GM21381 (cell line): ENCODE measurements around the gene FAM76B.
A peak's percentile ranks its signal among the peaks of the same experiment; 100 is the strongest.

ENCODE experiments used
- ATAC-seq: cut with Tn5 transposase; IDR thresholded peaks from one replicate; pipeline ENCODE4 v1.9.1; 2021; ENCODE audit warnings: mild to moderate bottlenecking, moderate library complexity; ENCODE audit not compliant: unreplicated experiment

The FAM76B gene

DNA sequence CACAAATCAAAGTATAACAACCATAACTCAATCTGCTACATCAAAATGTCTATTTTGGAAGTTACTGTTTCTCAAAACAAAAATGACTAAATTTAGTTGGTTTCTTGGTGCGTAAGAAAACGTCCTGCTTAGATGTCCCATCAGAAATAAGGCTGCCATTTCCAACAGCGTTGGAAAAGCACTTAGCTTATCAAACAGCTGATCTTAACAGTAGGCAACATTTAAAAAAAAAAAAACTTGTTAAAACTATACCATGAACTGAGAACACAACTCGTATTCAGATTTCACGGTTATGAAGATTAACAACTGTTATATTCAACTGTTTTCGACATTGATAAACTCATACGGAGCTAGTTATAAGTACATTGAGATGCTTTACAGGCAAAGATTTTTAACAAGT is 3.1 kb upstream of the FAM76B start:
- no peak for ATAC-seq

DNA sequence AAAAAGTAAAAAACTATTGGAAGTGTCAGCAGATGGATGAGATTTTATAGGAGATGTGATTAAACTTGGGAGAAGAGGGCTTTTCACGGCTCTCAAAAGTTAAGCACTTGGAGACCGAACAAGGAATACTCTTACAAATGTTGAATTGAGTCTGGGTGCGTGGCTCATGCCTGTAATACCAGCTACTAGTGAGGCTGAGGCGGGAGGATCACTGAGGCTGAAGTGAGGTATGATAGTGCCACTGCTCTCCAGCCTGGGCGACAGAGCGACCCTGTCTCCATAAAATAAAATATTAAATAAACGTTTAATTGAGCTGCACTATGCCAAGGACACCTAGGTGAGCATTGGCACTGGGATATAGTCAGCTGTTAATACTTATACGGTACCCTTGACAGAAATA is 2.6 kb upstream of the FAM76B start:
- no peak for ATAC-seq

DNA sequence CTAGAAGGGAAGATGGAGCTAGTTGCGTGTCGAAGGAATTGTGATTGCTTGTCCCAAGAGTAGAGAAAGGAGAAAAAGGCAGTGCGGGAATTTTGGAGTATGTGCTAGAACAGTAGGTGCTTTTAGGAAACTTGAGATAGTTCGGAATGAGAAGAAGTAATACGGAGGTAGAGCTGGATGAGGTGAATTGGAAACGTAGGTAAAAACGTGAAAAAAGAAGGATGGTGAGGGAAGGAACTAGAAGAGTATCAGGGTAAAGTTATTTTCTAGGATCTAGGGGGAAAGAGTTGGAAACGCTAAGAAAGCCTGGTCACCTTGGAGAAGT is 2.1 kb upstream of the FAM76B start:
- no peak for ATAC-seq

DNA sequence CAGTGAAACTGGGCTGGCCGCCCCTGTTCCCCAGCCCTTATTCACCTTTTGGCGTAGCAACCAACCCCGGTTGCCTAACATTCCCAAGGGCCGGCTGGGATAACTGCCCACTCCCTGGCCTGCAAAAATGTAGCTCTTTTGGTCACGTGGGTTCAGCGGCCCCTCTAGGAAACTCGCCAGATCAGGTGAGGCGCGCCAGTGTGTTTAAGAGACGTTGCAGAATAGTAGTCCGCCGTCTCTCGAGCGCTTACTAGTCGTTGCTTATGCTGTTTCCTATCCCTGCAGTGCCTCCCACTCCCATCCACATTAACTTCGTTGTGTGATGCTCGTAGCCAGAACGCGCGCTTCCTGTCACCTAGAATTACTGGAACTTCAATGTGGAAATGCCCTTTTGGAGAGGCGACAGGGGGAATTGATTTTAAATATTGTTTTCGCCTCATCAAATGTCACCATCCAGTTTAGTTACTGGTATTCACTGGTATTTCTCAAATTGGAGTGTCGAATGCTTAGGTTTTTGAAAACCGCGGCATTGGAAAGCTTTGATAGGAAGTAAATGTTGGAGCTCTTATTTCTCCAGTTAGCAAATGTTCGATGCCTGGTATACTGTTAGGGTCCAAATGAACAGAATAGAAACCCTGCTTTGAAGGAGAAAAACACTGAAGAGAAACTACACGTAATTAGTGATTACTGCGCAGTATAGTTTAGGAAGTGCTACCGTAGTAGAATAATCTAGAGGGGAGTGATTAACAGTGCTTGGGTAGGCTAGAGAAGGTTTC is 1.5 kb upstream of the FAM76B start:
- no peak for ATAC-seq

DNA sequence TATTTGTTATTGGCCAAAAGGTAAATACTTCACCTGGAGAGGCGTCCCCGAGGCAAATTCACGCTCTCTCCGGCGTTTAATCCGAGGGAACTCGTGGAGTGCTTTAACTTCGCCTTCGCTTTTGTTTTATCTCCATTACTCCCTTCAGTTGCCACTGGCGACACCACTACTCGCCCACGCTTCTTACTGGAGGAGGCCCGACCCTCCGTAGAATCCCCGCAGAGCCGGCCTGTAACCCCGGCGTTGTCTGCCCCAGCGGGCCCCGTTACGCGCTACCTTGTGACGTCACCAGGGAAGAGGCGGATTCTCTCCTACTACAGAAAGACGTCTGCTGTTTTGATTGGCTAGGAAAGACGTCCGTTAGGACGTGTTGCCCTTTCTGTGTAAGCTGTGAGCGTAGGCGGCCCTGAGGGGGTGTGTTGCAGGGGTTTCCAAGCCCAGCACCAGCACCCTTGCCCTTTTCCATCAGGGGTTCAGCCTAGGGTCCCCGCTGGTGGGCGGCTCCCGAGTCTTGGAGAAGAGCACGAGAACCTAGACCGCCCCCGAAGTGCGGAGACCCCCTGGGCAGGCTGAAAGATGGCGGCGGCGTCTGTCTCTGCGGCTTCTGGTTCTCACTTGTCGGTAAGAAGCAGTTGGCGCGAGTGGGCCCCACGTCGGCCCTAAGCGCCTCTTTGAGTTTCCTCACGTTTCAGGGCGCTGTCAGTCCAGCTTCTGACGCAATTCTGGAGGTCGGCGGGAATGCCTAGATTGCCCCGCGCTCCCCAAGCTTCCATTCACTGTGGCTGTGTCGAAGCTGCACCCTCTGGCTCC is 746 bp upstream of the FAM76B start, which contains the start of gene CEP57:
TSS of gene CEP57 (plus strand) at position 376 of the 810 bp plus-strand sequence. CDS start at position 577, 201 bp downstream.
- ATAC-seq = peak; percentile 69

DNA sequence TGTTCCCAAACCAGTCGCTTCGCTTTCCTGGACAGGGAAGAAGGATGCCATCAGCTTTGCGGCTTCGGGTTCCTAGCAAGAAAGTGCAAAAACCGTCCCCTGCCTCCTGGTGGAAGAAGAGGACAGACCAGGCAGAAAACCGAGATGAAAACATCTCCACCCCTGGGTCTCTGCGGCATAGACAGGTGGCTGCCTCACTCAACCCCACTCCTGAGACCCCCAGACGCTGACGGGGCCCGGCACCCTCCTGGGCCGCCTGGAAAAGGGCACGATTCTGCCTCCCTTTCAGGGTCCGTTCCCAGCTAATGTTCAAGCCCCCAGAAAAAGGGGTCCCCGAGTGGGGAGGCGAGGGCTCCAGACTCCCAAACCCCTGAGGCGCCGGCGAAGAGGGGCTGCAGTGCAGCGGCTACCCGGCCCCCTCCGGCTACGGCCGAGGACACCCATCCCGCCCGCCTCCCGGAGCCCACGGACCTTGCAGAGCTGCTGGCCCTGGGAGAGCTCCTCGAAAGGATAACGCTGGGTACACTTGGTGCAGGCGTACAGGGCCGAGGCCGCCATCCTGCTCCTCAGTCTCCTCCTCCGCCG is 569 bp downstream of the FAM76B start:
- ATAC-seq = no peak

DNA sequence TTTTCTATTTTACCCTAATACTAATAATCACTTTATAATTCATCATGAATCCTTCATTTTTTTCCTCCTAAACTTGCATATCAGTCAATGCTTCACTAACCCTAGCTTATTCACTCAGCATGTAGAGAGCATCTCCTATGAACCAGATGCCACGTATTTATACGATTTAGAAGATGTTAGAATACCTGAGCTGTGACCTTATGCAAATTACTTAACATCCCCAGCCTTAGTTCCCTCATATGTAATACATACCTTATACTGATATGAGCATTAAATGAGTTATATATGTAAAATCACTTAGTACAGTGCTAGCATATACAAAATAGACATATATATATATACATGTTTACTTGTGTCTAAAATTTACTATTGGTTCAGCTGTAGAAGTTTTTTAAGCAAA is 9.0 kb downstream of the FAM76B start:
- ATAC-seq = no peak

DNA sequence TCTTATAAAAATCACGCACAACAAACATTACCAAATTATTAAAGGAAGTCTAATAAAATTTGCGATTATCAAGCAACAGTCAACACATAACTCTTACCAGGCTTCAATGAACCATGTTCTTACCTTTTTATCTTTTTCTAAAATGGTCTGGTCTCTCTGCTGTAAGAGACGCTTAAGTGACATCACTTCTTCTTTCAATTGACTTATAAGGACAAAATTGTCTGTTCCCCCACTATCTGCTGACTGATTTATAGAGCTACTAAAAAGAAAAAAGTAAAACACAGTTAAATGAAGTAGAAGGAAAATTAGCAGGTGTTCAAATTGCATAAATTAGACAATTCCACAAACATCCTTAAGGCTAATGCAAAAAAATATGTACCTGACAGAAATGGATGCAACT is 10.9 kb downstream of the FAM76B start:
- ATAC-seq = no peak

DNA sequence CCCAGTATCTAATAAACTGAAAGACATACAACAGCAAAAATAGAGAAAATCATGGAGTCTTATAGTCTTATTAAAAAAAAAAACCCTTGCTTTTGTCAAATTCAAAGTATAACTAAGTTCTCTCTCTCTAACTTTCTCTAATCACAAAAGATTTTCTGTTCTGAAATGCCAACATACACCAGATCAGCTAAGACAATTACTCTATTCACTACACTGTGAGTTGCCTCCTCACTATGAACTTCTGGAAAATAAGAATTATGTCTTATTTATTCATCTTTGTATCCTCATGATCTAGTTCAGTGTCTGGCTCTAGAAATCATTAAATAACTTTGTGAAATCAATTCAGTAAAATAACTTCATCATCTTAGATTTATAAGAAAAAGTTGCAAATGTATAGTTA is 12.7 kb downstream of the FAM76B start:
- ATAC-seq = no peak

DNA sequence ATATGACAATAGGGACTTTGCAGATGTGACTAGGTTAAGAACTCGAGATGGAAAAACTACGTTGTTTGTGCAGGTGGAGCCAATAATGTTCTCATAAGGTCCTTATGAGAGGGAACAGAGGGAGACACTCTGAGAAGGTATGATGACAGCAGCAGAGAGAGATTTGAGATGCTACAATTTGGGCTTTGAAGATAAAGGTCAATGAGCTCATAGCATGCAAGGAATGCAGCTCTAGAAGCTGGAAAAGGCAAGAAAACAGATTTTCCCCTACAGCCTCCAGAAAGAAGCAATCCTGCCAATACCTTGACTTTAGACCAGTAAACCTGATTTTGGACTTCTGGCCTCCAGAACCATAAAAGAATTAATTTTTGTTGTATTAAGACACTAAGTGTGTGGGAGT is 21.1 kb downstream of the FAM76B start:
- ATAC-seq = no peak

DNA sequence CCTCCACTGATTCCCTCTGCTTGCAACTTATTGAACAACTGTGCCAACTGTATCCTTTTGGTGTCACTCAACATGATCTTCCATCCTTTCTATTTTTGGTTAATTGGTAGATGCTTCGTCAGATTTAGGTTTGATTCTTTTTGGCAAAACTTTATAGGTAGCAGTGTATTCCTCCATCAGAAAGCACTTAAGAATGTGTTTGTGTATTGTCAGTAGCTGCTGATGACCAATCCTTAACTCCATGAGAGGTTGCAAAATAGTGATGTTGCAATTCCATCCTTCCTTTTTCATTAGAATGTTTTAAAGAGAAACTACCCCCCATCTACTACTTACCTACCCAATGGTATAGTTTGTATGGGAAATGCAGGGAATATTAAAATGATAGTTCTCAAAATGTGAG is 22.1 kb downstream of the FAM76B start:
- ATAC-seq = no peak

DNA sequence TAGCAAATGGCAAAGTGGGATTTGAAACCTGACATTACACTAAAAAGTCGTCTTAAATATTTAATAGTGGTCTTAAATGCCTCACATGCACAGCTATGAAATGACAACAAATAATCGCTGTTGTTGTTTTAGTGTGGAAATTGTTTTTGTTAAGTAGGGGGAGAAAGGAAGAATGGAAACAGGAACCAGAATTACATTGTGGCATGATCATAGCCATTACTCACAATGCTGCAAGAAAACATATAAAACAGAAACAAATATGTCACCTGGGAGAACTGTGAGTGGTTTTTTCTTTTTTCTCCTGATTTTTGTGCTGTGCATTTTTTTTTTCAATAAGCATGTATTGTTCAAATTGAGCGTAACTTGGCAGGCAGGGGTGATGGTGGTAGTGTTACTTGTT is 22.9 kb downstream of the FAM76B start:
- no peak for ATAC-seq

DNA sequence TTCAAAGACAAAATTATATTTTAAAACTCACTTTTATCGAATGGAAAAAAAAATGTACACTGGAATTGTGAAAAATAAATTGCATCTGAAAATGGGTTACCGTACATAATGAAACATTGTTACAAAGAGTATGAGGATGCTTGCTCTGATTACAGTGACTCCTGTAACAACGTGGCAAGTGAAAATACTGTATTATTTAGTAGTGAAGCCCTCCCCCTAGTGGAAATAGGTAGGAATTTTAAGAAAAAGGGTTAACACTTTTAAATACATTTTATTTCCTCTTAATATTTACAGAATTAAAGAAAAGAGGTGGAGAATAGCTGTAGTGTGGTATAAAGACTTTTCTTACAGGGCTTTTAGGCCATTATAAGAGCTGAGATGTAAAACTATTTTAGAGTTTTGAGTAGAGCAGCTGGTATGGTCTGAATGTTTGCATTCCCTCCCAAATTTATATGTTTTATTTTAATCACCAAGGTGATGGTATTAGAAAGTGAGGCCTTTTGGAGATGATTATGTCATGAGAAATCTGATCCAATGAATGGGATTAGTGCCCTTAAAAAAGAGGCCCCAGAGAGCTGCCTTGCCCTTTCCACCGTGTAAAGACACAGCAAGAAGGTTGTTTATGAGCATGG is 25.2 kb downstream of the FAM76B start:
- ATAC-seq = no peak

DNA sequence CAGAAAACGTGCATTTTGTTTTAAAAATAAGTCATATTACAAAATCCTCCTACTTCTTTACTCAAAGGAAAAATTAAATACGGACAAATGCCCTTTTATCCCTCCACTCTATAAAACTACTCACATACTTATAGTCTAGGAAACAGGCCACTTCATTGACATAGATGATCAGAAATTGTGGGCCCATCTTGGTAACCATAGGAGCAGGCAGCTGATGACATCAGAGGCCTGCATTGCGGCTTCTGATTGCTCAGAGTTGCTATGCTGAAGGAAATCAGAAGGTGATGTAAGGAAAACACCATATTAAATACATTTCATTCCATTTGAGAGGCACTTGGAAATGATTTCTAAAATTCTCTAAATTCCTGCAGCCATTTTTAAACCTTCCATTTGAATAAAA is 27.0 kb downstream of the FAM76B start:
- no peak for ATAC-seq

DNA sequence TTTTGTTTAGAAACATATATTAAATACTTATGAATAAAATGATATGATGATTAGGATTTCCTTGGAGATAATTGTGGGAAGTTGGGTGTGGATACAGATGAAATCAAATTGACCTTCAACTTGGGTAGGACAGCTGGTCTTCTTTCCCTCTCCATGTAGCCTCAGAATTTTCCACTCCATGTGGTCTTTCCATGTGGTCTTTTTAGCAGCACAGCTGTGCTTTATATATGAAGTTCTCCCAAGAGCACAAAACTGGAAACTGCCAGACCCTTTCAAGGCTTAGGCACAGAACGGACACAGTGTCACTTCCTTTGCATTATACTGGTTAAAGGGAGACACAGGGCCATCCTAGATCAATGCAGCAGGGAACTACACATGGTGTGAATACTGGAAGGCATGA is 28.6 kb downstream of the FAM76B start:
- no peak for ATAC-seq

DNA sequence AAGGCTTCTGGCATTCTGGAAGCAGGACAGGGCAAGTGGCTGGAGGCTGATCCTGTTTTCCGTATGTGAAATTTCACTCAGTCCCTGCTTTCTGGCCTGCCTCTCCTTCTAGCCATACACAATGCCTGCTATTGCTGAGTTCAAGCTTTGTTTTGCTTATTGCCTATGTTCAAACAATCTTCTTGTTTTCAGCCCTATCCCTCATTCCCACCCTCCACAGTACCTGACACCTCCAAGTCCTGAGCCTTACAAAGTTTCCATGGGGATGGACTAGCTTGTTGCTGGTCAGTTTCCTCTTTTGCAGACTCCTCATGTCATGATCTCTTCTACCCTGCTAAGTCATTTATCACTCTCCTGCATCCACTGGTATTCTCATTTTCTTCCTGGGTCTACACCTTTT is 38.1 kb downstream of the FAM76B start:
- ATAC-seq = no peak

DNA sequence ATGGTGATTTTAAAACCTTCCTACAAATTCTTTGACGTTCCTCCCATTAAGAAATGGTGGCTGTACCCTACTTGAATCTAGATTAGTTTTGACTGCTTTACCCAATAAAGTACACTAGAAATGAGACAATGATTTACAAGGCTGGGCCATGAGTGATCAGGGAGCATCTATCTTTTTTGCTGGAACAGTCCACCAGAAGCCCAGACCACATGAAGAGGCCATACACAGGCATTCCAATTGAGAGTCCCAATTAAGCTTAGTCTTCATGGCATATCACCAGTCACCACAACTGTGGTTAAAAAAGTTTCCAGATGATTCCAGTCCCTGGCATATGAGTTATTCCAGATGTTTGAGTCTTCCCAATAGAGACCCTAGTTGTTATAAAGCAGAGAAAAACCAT is 39.5 kb downstream of the FAM76B start:
- no peak for ATAC-seq

DNA sequence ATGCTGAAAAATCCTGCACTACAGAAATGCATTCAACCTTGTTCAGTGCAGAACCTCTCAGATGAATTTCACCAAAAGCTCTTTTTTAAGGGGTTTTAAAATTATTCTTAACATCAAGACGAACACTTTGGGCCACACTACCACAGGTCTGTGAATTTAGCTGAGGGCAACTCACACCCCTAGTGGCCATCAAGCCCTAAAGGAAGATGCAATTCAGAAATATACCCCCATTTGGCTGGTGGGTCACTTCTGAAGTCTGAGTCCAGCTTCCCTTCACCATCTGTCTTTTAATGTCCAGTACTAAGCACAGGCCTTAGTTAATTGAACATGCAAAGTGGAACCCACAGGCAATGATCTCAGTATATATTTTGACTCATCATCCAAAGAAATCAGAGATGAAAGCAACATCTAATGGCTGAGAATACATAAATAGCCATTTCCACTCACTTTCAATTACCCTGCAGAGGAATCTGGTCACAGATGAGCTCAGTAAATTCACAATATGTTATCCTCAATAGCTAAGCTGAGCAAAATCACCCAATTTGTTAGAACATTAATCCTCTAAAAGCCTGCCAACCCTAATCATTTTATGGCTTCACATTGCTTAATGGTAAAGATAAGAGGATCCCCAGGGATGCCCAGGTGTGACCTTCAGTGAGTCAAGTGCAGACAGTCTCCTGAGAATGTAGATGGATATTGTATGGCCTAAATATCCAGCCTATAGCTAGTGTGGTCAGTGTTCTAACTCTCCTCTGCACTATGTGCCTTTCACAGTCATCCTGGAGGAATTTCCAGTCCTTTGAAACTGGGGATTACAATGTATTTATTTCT is 50.3 kb downstream of the FAM76B start:
- no peak for ATAC-seq

DNA sequence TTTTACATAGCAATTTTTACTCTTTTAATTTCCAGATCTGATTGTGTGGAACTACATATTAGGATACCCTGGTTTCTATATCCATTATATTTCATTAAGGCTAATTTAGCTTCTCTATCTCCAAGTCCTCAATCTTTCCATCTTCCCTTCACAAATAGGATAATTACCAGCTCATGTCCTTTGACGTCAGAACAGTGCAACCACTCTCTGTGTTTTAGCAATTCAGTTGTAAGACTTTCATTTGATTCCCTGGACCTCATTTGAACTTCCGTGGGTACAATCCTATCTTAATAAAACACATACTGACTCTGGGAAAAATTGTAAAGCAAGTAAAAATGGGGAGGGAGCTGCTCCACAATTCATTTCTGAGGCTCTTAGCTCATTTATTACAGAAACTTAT is 52.8 kb downstream of the FAM76B start:
- no peak for ATAC-seq

DNA sequence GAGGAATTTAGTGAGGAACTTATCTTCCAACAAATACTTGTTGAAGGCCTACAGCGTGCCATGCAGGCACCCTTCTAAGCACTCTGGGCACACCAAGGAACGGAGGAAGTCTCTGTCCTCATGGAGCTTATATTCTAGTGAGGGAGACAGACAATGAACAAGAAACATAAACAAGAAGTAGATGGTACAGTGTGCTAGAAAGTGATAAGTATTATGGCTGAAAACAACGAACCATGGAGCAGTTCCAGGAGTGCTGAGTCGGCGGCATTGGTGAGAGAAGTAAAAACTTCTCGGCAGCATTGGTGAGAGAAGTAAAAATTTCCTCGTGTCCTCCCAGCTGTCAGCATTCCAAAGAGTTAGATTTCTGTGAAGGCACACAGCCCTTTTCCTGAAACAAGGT is 53.2 kb downstream of the FAM76B start:
- no peak for ATAC-seq
